Loucy (cell line): ENCODE data around the gene WASF2.
A peak's percentile ranks its signal among the peaks of the same experiment; 100 is the strongest.

Source experiments
- H2AFZ ChIP-seq: fragments of 200-600 bp; sonication (generic); 2 replicates; pipeline ENCODE4 v1.6.0; 2016; ENCODE audit warnings: antibody characterized with exemption, mild to moderate bottlenecking, low read length, moderate library complexity
- H3F3A ChIP-seq: fragments of 200-600 bp; 2 replicates; pipeline ENCODE4 v1.6.0; 2016; ENCODE audit warnings: antibody characterized with exemption, low read depth, mild to moderate bottlenecking
- H3K27me3 ChIP-seq: fragments of 200-600 bp; sonication (generic); 2 replicates; pipeline ENCODE4 v1.6.1; 2014; ENCODE audit warnings: low read length, mild to moderate bottlenecking; ENCODE audit not compliant: insufficient read depth, poor library complexity, severe bottlenecking
- H3K36me3 ChIP-seq: fragments of 200-600 bp; sonication (generic); 2 replicates; pipeline ENCODE4 v1.6.1; 2016; ENCODE audit warnings: low read length; ENCODE audit not compliant: insufficient read depth
- H3K4me1 ChIP-seq: fragments of 200-600 bp; sonication (generic); 2 replicates; pipeline ENCODE4 v1.5.1; 2014; ENCODE audit warnings: low read length, mild to moderate bottlenecking; ENCODE audit not compliant: insufficient read depth, poor library complexity, severe bottlenecking
- H3K4me2 ChIP-seq: fragments of 200-600 bp; sonication (generic); 2 replicates; pipeline ENCODE4 v1.6.0; 2014; ENCODE audit warnings: antibody characterized with exemption, low read length, low read depth, mild to moderate bottlenecking; ENCODE audit not compliant: poor library complexity, severe bottlenecking
- H3K4me3 ChIP-seq: fragments of 200-600 bp; sonication (generic); 2 replicates; pipeline ENCODE4 v1.5.1; 2014; ENCODE audit warnings: low read length, mild to moderate bottlenecking, mixed read lengths; ENCODE audit not compliant: poor library complexity, severe bottlenecking
- H3K79me2 ChIP-seq: fragments of 200-600 bp; sonication (generic); 2 replicates; pipeline ENCODE4 v1.6.1; 2014; ENCODE audit warnings: low read length; ENCODE audit not compliant: insufficient read depth
- H3K9ac ChIP-seq: fragments of 200-600 bp; sonication (generic); 2 replicates; pipeline ENCODE4 v1.6.0; 2014; ENCODE audit warnings: mild to moderate bottlenecking, low read depth, low read length, moderate library complexity; ENCODE audit not compliant: poor library complexity, severe bottlenecking
- H3K9me2 ChIP-seq: fragments of 200-600 bp; sonication (generic); replicated peaks from 2 replicates; pipeline ENCODE4 v1.6.1; 2016; ENCODE audit warnings: low read depth, low read length, mixed read lengths
- H3K9me3 ChIP-seq: fragments of 200-600 bp; sonication (generic); 2 replicates; pipeline ENCODE4 v1.6.1; 2014; ENCODE audit warnings: mild to moderate bottlenecking, antibody characterized with exemption, low read length, low read depth; ENCODE audit not compliant: insufficient read depth
- H4K20me1 ChIP-seq: fragments of 200-600 bp; sonication (generic); 2 replicates; pipeline ENCODE4 v1.6.0; 2014; ENCODE audit warnings: antibody characterized with exemption, low read length, mild to moderate bottlenecking; ENCODE audit not compliant: insufficient read depth, poor library complexity, severe bottlenecking
- CTCF ChIP-seq: fragments of 200-600 bp; sonication (generic); conservative IDR thresholded peaks from 2 replicates; pipeline ENCODE4 v1.5.1; 2014; ENCODE audit warnings: mild to moderate bottlenecking, antibody characterized with exemption, low read length
- EZH2phosphoT487 ChIP-seq: fragments of 200-600 bp; IDR thresholded peaks from 2 replicates; pipeline ENCODE4 v1.6.1; 2018; ENCODE audit warnings: antibody characterized with exemption, mild to moderate bottlenecking, moderate library complexity, borderline replicate concordance

The WASF2 gene

DNA sequence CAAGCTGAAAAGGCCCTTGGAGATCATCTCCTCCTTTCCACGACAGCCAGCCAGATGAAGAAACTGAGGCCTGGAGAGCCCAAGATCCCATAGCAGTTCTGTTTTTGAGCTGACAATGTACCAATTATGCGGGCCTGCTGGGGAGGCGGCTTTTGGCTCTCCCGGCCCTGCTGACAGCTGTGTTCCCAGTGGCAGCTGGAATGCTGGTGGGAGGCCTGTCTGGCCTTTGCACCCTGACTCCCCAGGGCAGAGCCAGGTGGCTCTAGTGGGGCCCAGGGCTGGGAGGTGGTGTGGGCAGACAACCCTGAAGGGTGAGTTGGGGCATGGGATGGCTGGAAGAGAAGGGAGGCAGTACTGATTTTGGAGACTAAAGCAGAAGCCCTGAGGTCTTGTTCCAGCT is 30.7 kb upstream of the WASF2 start:
- Histone ChIP-seq H4K20me1 (no peaks in the 10 kb centered on the region), H3F3A (no peaks in the 10 kb centered on the region), H3K9ac (peak overlapping the region; percentile 79), H3K27me3 (no peaks in the 10 kb centered on the region), H3K4me1 (peaks cover 72% of the 10 kb centered on the region), H3K36me3 (no peaks in the 10 kb centered on the region), H3K4me3 (peak overlapping the region; percentile 71), H2AFZ (no peak overlapping the region), H3K4me2 (peak overlapping the region; percentile 88), H3K9me2 (no peaks in the 10 kb centered on the region), H3K9me3 (no peaks in the 10 kb centered on the region), H3K79me2 (peaks cover 18% of the 10 kb centered on the region; the same call in 1 of the 2 replicates)
- no peak for TF ChIP-seq EZH2phosphoT487
- TF ChIP-seq CTCF, result no peak

GRCh38 chr1:27519331-27520258 is 29.6 kb upstream of the WASF2 start:
- Histone ChIP-seq H3K4me3 (no peak overlapping the region), H3K4me2 (no peak overlapping the region), H4K20me1 (no peaks in the 10 kb centered on the region), H3K9me2 (no peaks in the 10 kb centered on the region), H3K9me3 (no peaks in the 10 kb centered on the region), H3K27me3 (no peaks in the 10 kb centered on the region), H2AFZ (no peak overlapping the region), H3K9ac (peak overlapping the region; percentile 79), H3K4me1 (peaks cover 62% of the 10 kb centered on the region), H3K79me2 (peaks cover 18% of the 10 kb centered on the region; the same call in 1 of the 2 replicates), H3F3A (no peaks in the 10 kb centered on the region), H3K36me3 (no peaks in the 10 kb centered on the region)
- no peak for TF ChIP-seq CTCF
- no peak for TF ChIP-seq EZH2phosphoT487

- H3K27me3 ChIP-seq, result no peaks in the 10 kb centered on the region
- H3K4me3 ChIP-seq, result no peak overlapping the region
- H3F3A ChIP-seq, result no peaks in the 10 kb centered on the region
- H3K79me2 ChIP-seq, result peaks cover 12% of the 10 kb centered on the region; the same call in 1 of the 2 replicates
- H3K9me2 ChIP-seq, result no peaks in the 10 kb centered on the region
- no peak overlapping the region for H3K4me2 ChIP-seq
- no peak overlapping the region for H2AFZ ChIP-seq
- no peaks in the 10 kb centered on the region for H3K36me3 ChIP-seq
- H3K9ac ChIP-seq, result no peak overlapping the region
- no peak for TF ChIP-seq EZH2phosphoT487
- no peak for TF ChIP-seq CTCF
- H4K20me1 ChIP-seq, result no peaks in the 10 kb centered on the region
- H3K9me3 ChIP-seq, result no peaks in the 10 kb centered on the region
- H3K4me1 ChIP-seq, result peaks cover 61% of the 10 kb centered on the region
Measured at GRCh38 chr1:27518808-27519207, 28.8 kb upstream of the WASF2 start.
